ENCODE data around the gene GDPGP1. TPM values are rescaled to one million over a fixed set of nuclear protein-coding genes. Genes with fewer than 3 reads are reported as not detected.

The GDPGP1 gene
- total and polyA plus RNA-seq, 2 donors (not counting 1 experiment from before 2014, with no cell fraction given) = 9.3 to 10.4 TPM

- no CpG with 5 or more reads among the region's 6 CpGs for WGBS (ENCODE audit: insufficient coverage)
- POLR2A ChIA-PET = interaction anchor here (3.0 to 10.5 kb wide), 2 partner anchors 11 to 16 kb away, joined by 7 to 150 read pairs; no protein-coding TSS in a partner anchor
- no peak overlapping the region for H2AFZ ChIP-seq (ENCODE audit: insufficient read depth, low read depth, low read length, poor library complexity, severe bottlenecking)
- Mint-ChIP-seq H3K27ac (peak overlapping the region; percentile 79), H3K4me1 (peaks cover 97% of the 10 kb centered on the region), H3K27me3 (no peaks in the 10 kb centered on the region), H3K9me3 (ENCODE audit: insufficient read depth) (no peaks in the 10 kb centered on the region), H3K4me3 (peak overlapping the region; percentile 26)
- intact Hi-C loops (cut with micrococcal nuclease) = no loop called here
- H3K27ac ChIP-seq (ENCODE audit: low read length in 2 of 2) = peak overlapping the region in 1 of 2 donors; percentile 55
- no peak for TF ChIP-seq EZH2 (IDR thresholded peaks at IDR 0.05; ENCODE audit: borderline replicate concordance, insufficient read depth, low read depth, low read length, poor library complexity, severe bottlenecking)
- TF ChIP-seq, protein P1, sequence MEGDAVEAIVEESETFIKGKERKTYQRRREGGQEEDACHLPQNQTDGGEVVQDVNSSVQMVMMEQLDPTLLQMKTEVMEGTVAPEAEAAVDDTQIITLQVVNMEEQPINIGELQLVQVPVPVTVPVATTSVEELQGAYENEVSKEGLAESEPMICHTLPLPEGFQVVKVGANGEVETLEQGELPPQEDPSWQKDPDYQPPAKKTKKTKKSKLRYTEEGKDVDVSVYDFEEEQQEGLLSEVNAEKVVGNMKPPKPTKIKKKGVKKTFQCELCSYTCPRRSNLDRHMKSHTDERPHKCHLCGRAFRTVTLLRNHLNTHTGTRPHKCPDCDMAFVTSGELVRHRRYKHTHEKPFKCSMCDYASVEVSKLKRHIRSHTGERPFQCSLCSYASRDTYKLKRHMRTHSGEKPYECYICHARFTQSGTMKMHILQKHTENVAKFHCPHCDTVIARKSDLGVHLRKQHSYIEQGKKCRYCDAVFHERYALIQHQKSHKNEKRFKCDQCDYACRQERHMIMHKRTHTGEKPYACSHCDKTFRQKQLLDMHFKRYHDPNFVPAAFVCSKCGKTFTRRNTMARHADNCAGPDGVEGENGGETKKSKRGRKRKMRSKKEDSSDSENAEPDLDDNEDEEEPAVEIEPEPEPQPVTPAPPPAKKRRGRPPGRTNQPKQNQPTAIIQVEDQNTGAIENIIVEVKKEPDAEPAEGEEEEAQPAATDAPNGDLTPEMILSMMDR (IDR thresholded peaks at IDR 0.05) = no peak
- CTCF ChIA-PET = interaction anchor here (0.7 to 3.3 kb wide), 4 partner anchors 11 to 45 kb away, joined by 3 to 17 read pairs (median 10); no protein-coding TSS in a partner anchor
- H3K4me2 ChIP-seq (replicated peaks; ENCODE audit: low read depth, low read length, poor library complexity, severe bottlenecking) = no peak overlapping the region
- peaks cover 92% of the 10 kb centered on the region for H4K20me1 ChIP-seq (ENCODE audit: control insufficient read depth, insufficient read depth, low read length, poor library complexity, severe bottlenecking)
- H3K4me1 ChIP-seq (ENCODE audit: control insufficient read depth in 2 of 2, insufficient read depth in 2 of 2, low read length in 2 of 2) = peaks cover 93 to 100% of the 10 kb centered on the region in 2 donors
- H3K9me3 ChIP-seq (ENCODE audit: control extremely low read depth in 1 of 3, control insufficient read depth in 2 of 3, insufficient read depth in 1 of 3, low read length in 2 of 3) = no peaks in the 10 kb centered on the region
- ATAC-seq (ENCODE audit: low read depth) (no peak), DNase-seq (no peak)
- H3K4me3 ChIP-seq (ENCODE audit: control extremely low read depth in 1 of 5, extremely low read depth in 1 of 5, insufficient read depth in 1 of 5, low read depth in 2 of 5, low read length in 4 of 5) = no peak overlapping the region
- H3K9ac ChIP-seq (ENCODE audit: low read length) = no peak overlapping the region
- peaks cover 100% of the 10 kb centered on the region for H3K79me2 ChIP-seq (ENCODE audit: control insufficient read depth, insufficient read depth, low read length)
- no peaks in the 10 kb centered on the region for H3K27me3 ChIP-seq (replicated peaks in 1 of 4; ENCODE audit: control extremely low read depth in 1 of 4, control insufficient read depth in 3 of 4, insufficient read depth in 4 of 4, low read length in 3 of 4)
- peaks cover 2 to 91% of the 10 kb centered on the region in 2 experiments for H3K36me3 ChIP-seq (replicated peaks in 1 of 2; ENCODE audit: control extremely low read depth in 1 of 2, control insufficient read depth in 1 of 2, extremely low read depth in 1 of 2, insufficient read depth in 2 of 2, low read length in 1 of 2)
These were observed 26.8 kb upstream of the GDPGP1 start for GRCh38 chr15:90207252-90207651.

DNA sequence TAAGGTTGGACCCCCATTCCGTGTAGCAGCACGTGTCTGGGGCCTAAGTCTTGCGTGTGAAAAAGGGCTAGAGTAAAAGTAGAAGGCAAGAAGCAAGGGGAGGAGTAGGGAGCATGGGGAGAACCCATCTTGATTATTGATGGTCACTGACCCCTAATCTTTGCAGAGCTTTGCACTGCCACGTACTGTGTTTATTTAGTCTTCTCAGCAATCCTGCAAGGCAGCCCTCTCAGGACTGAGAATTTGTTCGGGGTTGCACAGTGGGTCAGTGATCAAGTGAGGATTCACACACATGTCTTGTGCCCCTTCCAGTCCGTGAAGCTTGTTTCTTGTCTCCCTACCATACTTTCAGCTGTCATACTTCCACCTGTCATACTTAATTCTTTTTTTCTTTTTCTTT is 25.7 kb upstream of the GDPGP1 start:
- Histone ChIP-seq H3K27ac (ENCODE audit: low read length in 2 of 2) (peak overlapping the region in 1 of 2 donors; percentile 14), H3K36me3 (replicated peaks in 1 of 2; ENCODE audit: control extremely low read depth in 1 of 2, control insufficient read depth in 1 of 2, extremely low read depth in 1 of 2, insufficient read depth in 2 of 2, low read length in 1 of 2) (peaks cover 2 to 91% of the 10 kb centered on the region in 2 experiments), H4K20me1 (ENCODE audit: control insufficient read depth, insufficient read depth, low read length, poor library complexity, severe bottlenecking) (peaks cover 81% of the 10 kb centered on the region), H3K4me1 (ENCODE audit: control insufficient read depth in 2 of 2, insufficient read depth in 2 of 2, low read length in 2 of 2) (peaks cover 93 to 100% of the 10 kb centered on the region in 2 donors), H3K9ac (ENCODE audit: low read length) (no peak overlapping the region), H3K79me2 (ENCODE audit: control insufficient read depth, insufficient read depth, low read length) (peaks cover 100% of the 10 kb centered on the region), H2AFZ (ENCODE audit: insufficient read depth, low read depth, low read length, poor library complexity, severe bottlenecking) (no peak overlapping the region), H3K27me3 (replicated peaks in 1 of 4; ENCODE audit: control extremely low read depth in 1 of 4, control insufficient read depth in 3 of 4, insufficient read depth in 4 of 4, low read length in 3 of 4) (no peaks in the 10 kb centered on the region), H3K9me3 (ENCODE audit: control extremely low read depth in 1 of 3, control insufficient read depth in 2 of 3, insufficient read depth in 1 of 3, low read length in 2 of 3) (no peaks in the 10 kb centered on the region), H3K4me2 (replicated peaks; ENCODE audit: low read depth, low read length, poor library complexity, severe bottlenecking) (no peak overlapping the region), H3K4me3 (ENCODE audit: control extremely low read depth in 1 of 5, extremely low read depth in 1 of 5, insufficient read depth in 1 of 5, low read depth in 2 of 5, low read length in 4 of 5) (no peak overlapping the region)
- no peaks in the 10 kb centered on the region for H3K9me3 Mint-ChIP-seq (ENCODE audit: insufficient read depth)
- ChIA-PET POLR2A (interaction anchor here (10.5 kb wide), 1 partner anchor 17 kb away, joined by 150 read pairs; no protein-coding TSS in a partner anchor), CTCF (interaction anchor here (0.7 to 1.8 kb wide), 6 partner anchors 10 to 85 kb away, joined by 3 to 10 read pairs (median 4); partner anchors contain the start of genes CIB1 and GDPGP1)
- H3K27me3 Mint-ChIP-seq = no peaks in the 10 kb centered on the region
- H3K4me3 Mint-ChIP-seq = peak overlapping the region; percentile 76
- peak overlapping the region; percentile 90 for H3K27ac Mint-ChIP-seq
- WGBS (ENCODE audit: insufficient coverage) = 97% methylated on average over 5 of the region's 6 CpGs
- H3K4me1 Mint-ChIP-seq = peaks cover 97% of the 10 kb centered on the region
- DNase-seq (no peak), ATAC-seq (ENCODE audit: low read depth) (no peak)
- TF ChIP-seq EZH2 (IDR thresholded peaks at IDR 0.05; ENCODE audit: borderline replicate concordance, insufficient read depth, low read depth, low read length, poor library complexity, severe bottlenecking) = no peak
- TF ChIP-seq, protein P1 (IDR thresholded peaks at IDR 0.05) = no peak
- intact Hi-C loops (cut with micrococcal nuclease) = no loop called here
